NCI-H1092 treated with DMSO at 0.1 percent for 48 hours (cell line): ENCODE data around the gene ADAMTSL4.
"Not testable (repeated sequence)": the region's sequence is repeated elsewhere in the genome, so short reads cannot be mapped to it uniquely, and the experiment has no call there.

Source experiments
- DNase-seq: peaks from one replicate; lab custom pipeline; 2025; lab: John Stamatoyannopoulos, UW

The ADAMTSL4 gene

GRCh38 chr1:150555198-150555970, 6.2 kb downstream of the ADAMTSL4 start:
- no peak for DNase-seq

GRCh38 chr1:150555971-150556865, 7.0 kb downstream of the ADAMTSL4 start:
- no peak for DNase-seq

- DNase-seq: no peak
Observed at GRCh38 chr1:150557065-150557600, 7.9 kb downstream of the ADAMTSL4 start.

- no peak for DNase-seq
Observed at GRCh38 chr1:150557813-150558212, 8.6 kb downstream of the ADAMTSL4 start.

- DNase-seq: no peak
Observed at GRCh38 chr1:150558303-150558704, 9.1 kb downstream of the ADAMTSL4 start.

- no peak for DNase-seq
Observed at GRCh38 chr1:150558761-150559655, 9.8 kb downstream of the ADAMTSL4 start.

- no peak for DNase-seq
Observed at GRCh38 chr1:150559656-150560010, 10.4 kb downstream of the ADAMTSL4 start.

GRCh38 chr1:150560011-150560438, 10.8 kb downstream of the ADAMTSL4 start:
- peak; percentile 71 for DNase-seq

- DNase-seq: peak; percentile 81
Observed at GRCh38 chr1:150560576-150561253, 11.5 kb downstream of the ADAMTSL4 start.

- peak; percentile 81 for DNase-seq
Observed at GRCh38 chr1:150561254-150561973, 12.2 kb downstream of the ADAMTSL4 start.

GRCh38 chr1:150561974-150562445, 12.8 kb downstream of the ADAMTSL4 start:
- peak; percentile 68 for DNase-seq

- DNase-seq: no peak
Observed at GRCh38 chr1:150562446-150563339, 13.5 kb downstream of the ADAMTSL4 start.

GRCh38 chr1:150563340-150564038, 14.3 kb downstream of the ADAMTSL4 start:
- peak; percentile 36 for DNase-seq

- DNase-seq: no peak
Observed at GRCh38 chr1:150564051-150564991, 15.1 kb downstream of the ADAMTSL4 start.

GRCh38 chr1:150565240-150565991, 16.2 kb downstream of the ADAMTSL4 start:
- DNase-seq: not testable (repeated sequence)

GRCh38 chr1:150566589-150567340, 17.6 kb downstream of the ADAMTSL4 start:
- no peak for DNase-seq
